ENCODE results near the gene IFT122. TPM values are rescaled to one million over a fixed set of nuclear protein-coding genes. Genes with fewer than 3 reads are reported as not detected.
"Not testable (repeated sequence)": the region's sequence is repeated elsewhere in the genome, so short reads cannot be mapped to it uniquely, and the experiment has no call there.

Gene IFT122
- total RNA-seq, 1 donor from 2014 or later: 13.7 TPM

DNA sequence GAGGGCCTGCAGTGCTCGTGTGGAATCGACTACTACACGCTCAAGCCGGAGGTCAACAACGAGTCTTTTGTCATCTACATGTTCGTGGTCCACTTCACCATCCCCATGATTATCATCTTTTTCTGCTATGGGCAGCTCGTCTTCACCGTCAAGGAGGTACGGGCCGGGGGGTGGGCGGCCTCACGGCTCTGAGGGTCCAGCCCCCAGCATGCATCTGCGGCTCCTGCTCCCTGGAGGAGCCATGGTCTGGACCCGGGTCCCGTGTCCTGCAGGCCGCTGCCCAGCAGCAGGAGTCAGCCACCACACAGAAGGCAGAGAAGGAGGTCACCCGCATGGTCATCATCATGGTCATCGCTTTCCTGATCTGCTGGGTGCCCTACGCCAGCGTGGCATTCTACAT, 92.2 kb downstream of the IFT122 start:
- Mint-ChIP-seq H3K9me3 (no peaks in the 10 kb centered on the region), H3K4me1 (no peaks in the 10 kb centered on the region), H3K4me3 (no peak overlapping the region), H3K36me3 (ENCODE audit: low read depth) (no peaks in the 10 kb centered on the region), H3K27ac (no peak overlapping the region), H3K27me3 (no peaks in the 10 kb centered on the region)
- intact Hi-C loops (cut with micrococcal nuclease): no loop called here
- no peak for DNase-seq

- H3K4me3 Mint-ChIP-seq: no peak overlapping the region
- H3K36me3 Mint-ChIP-seq (ENCODE audit: low read depth): no peaks in the 10 kb centered on the region
- H3K9me3 Mint-ChIP-seq: no peaks in the 10 kb centered on the region
- intact Hi-C loops (cut with micrococcal nuclease): no loop called here
- no peak overlapping the region for H3K27ac Mint-ChIP-seq
- no peaks in the 10 kb centered on the region for H3K4me1 Mint-ChIP-seq
- no peaks in the 10 kb centered on the region for H3K27me3 Mint-ChIP-seq
- no peak for DNase-seq
Observed at GRCh38 chr3:129533406-129533805, 93.4 kb downstream of the IFT122 start.

GRCh38 chr3:129534428-129535027, 94.5 kb downstream of the IFT122 start:
- DNase-seq: no peak

DNA sequence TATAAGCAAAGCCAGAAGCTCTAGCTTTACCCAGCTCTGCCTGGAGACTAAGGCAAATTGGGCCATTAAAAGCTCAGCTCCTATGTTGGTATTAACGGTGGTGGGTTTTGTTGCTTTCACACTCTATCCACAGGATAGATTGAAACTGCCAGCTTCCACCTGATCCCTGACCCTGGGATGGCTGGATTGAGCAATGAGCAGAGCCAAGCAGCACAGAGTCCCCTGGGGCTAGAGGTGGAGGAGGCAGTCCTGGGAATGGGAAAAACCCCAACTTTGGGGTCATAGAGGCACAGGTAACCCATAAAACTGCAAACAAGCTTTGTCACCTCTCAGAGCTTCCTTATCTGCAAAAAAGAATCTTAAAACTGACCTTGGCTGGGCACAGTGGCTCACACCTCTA, 95.1 kb downstream of the IFT122 start:
- intact Hi-C loops (cut with micrococcal nuclease): no loop called here
- no peaks in the 10 kb centered on the region for H3K36me3 Mint-ChIP-seq (ENCODE audit: low read depth)

More at GRCh38 chr3:129534428-129535027, 94.5 kb downstream of the IFT122 start:
- Mint-ChIP-seq H3K27me3 (peaks cover 2% of the 10 kb centered on the region), H3K27ac (no peak overlapping the region), H3K9me3 (no peaks in the 10 kb centered on the region), H3K36me3 (ENCODE audit: low read depth) (no peaks in the 10 kb centered on the region), H3K4me1 (no peaks in the 10 kb centered on the region), H3K4me3 (no peak overlapping the region)
- intact Hi-C loops (cut with micrococcal nuclease): no loop called here

GRCh38 chr3:129536374-129536667, 96.3 kb downstream of the IFT122 start:
- H3K4me3 Mint-ChIP-seq: no peak overlapping the region
- H3K36me3 Mint-ChIP-seq (ENCODE audit: low read depth): no peaks in the 10 kb centered on the region
- no peak for DNase-seq
- no peaks in the 10 kb centered on the region for H3K4me1 Mint-ChIP-seq
- intact Hi-C loops (cut with micrococcal nuclease): no loop called here
- H3K27me3 Mint-ChIP-seq: peaks cover 2% of the 10 kb centered on the region
- H3K9me3 Mint-ChIP-seq: no peaks in the 10 kb centered on the region
- peak overlapping the region; percentile 70 for H3K27ac Mint-ChIP-seq

More for the DNA sequence above, 95.1 kb downstream of the IFT122 start:
- Mint-ChIP-seq H3K27ac (no peak overlapping the region), H3K9me3 (no peaks in the 10 kb centered on the region), H3K27me3 (peaks cover 2% of the 10 kb centered on the region), H3K4me1 (no peaks in the 10 kb centered on the region), H3K4me3 (no peak overlapping the region)
- no peak for DNase-seq

- intact Hi-C loops (cut with micrococcal nuclease): no loop called here
- no peak overlapping the region for H3K4me3 Mint-ChIP-seq
Observed at GRCh38 chr3:129536804-129537203, 96.8 kb downstream of the IFT122 start.

DNA sequence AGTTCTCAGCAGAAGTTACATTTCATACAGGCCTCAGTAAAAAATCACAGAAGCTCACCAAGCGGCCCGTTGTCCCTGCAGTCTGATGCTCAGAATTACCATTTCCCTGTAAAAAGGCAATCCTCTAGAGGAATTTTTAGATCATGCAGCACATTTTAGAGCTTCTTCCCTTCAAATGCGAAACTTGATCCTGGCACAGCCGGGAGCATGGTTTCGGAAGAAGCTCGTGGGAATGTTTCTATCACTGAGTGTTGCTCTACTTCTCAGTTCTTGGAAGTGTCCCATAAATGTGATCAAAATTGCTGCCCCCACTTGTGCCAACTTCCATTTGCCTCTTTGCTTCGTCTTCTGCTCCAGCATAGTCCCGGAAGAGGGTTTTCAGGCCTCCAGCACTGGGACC, 99.2 kb downstream of the IFT122 start:
- Mint-ChIP-seq H3K27ac (no peak overlapping the region), H3K4me3 (no peak overlapping the region), H3K4me1 (no peaks in the 10 kb centered on the region), H3K27me3 (peaks cover 2% of the 10 kb centered on the region), H3K36me3 (ENCODE audit: low read depth) (no peaks in the 10 kb centered on the region), H3K9me3 (no peaks in the 10 kb centered on the region)
- intact Hi-C loops (cut with micrococcal nuclease): no loop called here
- DNase-seq: no peak

More at GRCh38 chr3:129536804-129537203, 96.8 kb downstream of the IFT122 start:
- H3K27me3 Mint-ChIP-seq: peaks cover 2% of the 10 kb centered on the region
- no peaks in the 10 kb centered on the region for H3K9me3 Mint-ChIP-seq
- H3K27ac Mint-ChIP-seq: no peak overlapping the region
- no peaks in the 10 kb centered on the region for H3K4me1 Mint-ChIP-seq
- DNase-seq: no peak
- no peaks in the 10 kb centered on the region for H3K36me3 Mint-ChIP-seq (ENCODE audit: low read depth)

DNA sequence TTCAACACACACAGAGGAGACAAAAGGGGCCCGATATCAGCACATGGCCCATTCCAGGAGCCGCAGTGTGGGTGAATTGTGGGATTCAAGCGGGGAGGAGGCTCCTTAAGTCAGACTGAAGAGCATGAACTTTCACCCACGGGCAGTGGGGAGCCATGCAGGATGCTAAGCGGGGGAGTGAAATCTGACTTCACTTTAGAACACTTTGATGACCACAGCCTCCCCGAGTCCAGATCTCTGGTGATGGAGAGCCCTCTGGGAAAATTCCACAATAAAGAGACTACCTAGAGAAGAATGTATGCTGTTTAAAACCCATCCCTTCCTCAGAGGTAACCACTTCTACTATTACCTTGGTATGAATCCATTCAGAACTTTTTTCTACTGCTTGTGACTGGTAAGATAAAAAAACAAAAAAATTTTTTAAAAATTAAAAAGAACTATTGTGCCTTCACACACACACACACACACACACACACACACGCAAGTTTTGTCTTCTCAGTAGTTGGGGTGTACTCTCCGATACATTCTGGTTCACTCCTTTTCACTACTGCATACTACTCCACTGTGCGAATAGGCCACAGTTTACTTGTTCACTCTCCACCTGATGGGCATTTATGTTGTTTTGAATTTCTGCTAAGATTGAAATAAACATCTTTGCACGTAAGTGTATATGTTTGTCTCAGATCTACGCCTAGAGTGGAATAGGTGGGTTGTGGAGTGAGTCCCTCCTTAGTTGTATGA, 100.9 kb downstream of the IFT122 start:
- peaks cover 2% of the 10 kb centered on the region for H3K27me3 Mint-ChIP-seq
- H3K4me3 Mint-ChIP-seq: no peak overlapping the region
- DNase-seq: no peak
- H3K27ac Mint-ChIP-seq: no peak overlapping the region
- no peaks in the 10 kb centered on the region for H3K4me1 Mint-ChIP-seq
- H3K36me3 Mint-ChIP-seq (ENCODE audit: low read depth): no peaks in the 10 kb centered on the region
- no peaks in the 10 kb centered on the region for H3K9me3 Mint-ChIP-seq
- intact Hi-C loops (cut with micrococcal nuclease): no loop called here

GRCh38 chr3:129542747-129543146, 102.7 kb downstream of the IFT122 start:
- Mint-ChIP-seq H3K4me1 (no peaks in the 10 kb centered on the region), H3K4me3 (no peak overlapping the region), H3K9me3 (no peaks in the 10 kb centered on the region), H3K36me3 (ENCODE audit: low read depth) (no peaks in the 10 kb centered on the region), H3K27me3 (peaks cover 2% of the 10 kb centered on the region), H3K27ac (no peak overlapping the region)
- DNase-seq: no peak
- intact Hi-C loops (cut with micrococcal nuclease): no loop called here

DNA sequence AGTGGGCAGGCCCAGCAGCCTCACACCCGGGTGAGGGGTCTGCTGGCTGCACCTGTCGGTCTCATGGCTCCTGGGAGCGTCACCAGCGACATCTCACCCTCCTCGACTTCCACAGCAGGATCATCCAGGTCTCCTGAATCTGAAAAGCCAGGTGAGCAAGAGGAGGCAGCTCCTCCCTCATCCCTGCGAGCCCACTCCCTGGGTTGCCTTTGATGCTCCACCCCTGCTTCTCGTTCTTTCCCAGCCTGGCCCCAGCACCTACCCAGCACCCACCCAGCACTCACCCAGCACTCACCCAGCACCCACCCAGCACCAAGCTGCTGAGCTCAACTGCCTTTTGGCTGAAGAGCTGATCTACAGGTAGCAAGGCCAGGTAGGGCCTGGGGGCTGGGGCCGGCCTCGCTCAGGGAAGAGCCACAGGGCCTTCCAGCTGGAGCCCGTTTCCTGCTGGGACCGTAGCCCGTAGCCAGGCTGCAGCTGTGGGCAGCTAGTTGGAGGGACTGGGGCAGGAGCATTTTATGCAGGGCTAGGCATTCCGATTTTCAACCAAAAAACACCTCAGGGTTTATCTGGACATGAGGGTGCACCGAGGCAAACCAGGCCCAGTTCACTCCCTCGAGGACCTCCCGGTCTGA, 103.2 kb downstream of the IFT122 start, which contains the start of gene H1-8:
Gene H1-8, plus strand, starts transcription at position 20 of the 635 bp plus-strand sequence. Its CDS starts 44 bp downstream, at position 64.
- Mint-ChIP-seq H3K4me1 (no peaks in the 10 kb centered on the region), H3K9me3 (no peaks in the 10 kb centered on the region), H3K27ac (no peak within 1 kb of the TSS), H3K27me3 (peaks cover 2% of the 10 kb centered on the region), H3K36me3 (ENCODE audit: low read depth) (no peaks in the 10 kb centered on the region), H3K4me3 (no peak within 1 kb of the TSS)
- intact Hi-C loops (cut with micrococcal nuclease): no loop called here
- DNase-seq: no peak

GRCh38 chr3:129543999-129544398, 104.0 kb downstream of the IFT122 start:
- Mint-ChIP-seq H3K4me3 (no peak overlapping the region), H3K4me1 (no peaks in the 10 kb centered on the region), H3K27ac (no peak overlapping the region), H3K9me3 (no peaks in the 10 kb centered on the region), H3K27me3 (peaks cover 2% of the 10 kb centered on the region), H3K36me3 (ENCODE audit: low read depth) (no peaks in the 10 kb centered on the region)
- DNase-seq: no peak
- intact Hi-C loops (cut with micrococcal nuclease): no loop called here

GRCh38 chr3:129545951-129546350, 105.9 kb downstream of the IFT122 start:
- H3K27me3 Mint-ChIP-seq; H3K27ac Mint-ChIP-seq; H3K4me3 Mint-ChIP-seq; DNase-seq; H3K9me3 Mint-ChIP-seq; H3K36me3 Mint-ChIP-seq (ENCODE audit: low read depth); intact Hi-C loops (cut with micrococcal nuclease); H3K4me1 Mint-ChIP-seq: not testable (repeated sequence)

DNA sequence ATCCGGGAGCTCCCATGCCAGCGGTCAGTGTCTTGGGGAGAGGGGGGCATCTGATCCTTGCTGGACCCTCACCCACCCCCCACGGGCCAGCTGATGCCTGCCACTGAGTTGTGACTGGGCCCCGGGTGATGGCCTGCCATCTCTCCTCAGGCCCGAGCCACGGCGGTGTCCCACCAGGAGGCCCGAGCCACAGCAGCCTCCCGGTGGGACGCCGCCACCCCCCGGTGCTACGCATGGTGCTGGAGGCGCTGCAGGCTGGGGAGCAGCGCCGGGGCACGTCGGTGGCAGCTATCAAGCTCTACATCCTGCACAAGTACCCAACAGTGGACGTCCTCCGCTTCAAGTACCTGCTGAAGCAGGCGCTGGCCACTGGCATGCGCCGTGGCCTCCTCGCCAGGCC, 107.2 kb downstream of the IFT122 start:
- Mint-ChIP-seq H3K9me3 (no peaks in the 10 kb centered on the region), H3K4me1 (no peaks in the 10 kb centered on the region), H3K36me3 (ENCODE audit: low read depth) (no peaks in the 10 kb centered on the region), H3K4me3 (no peak overlapping the region), H3K27ac (no peak overlapping the region), H3K27me3 (peaks cover 3% of the 10 kb centered on the region)
- no peak for DNase-seq
- intact Hi-C loops (cut with micrococcal nuclease): no loop called here

DNA sequence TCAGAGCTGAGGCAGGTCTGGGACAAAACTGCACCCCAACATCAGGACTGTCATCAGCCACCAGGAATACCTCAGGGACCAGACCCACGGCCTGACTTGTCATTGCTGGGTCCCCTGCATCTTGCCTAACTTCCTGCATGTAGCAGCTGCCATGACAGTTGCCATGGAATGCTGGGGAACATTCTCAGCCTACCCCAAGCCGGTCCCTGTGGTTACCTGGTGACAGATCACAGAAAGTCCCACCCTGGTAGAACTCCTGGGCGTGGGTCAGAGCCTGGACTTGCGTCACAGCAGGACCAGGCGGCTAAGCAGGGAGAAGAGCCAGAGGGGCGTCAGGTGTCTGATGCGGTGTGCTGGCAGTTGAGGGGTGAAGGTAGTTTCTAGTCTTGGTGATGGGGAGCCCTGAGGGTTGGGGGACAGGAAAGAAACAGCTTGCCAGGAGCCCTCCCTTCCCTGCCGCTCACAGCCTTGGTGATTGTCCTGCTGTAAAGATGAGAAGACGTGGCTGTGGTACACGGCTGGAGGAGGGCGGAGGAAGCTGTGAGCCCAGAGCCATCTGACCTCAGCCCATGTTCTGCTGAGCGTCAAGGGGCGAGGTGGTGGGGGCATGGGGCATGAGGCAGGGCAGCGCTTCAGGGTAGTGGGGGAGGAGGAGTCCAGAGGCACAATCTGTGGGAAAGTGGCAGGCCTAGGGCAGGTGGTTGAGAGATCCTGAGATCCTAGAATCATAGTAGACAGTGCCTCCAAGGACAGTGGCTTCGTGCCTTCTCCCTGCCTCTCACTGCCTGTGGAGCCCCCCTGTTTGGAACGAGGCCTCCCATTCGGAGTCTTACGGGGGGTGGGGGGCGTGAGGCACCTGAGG, 108.3 kb downstream of the IFT122 start:
- Mint-ChIP-seq H3K36me3 (ENCODE audit: low read depth) (no peaks in the 10 kb centered on the region), H3K4me3 (no peak overlapping the region), H3K27me3 (peaks cover 8% of the 10 kb centered on the region), H3K9me3 (no peaks in the 10 kb centered on the region), H3K4me1 (no peaks in the 10 kb centered on the region), H3K27ac (no peak overlapping the region)
- no peak for DNase-seq
- intact Hi-C loops (cut with micrococcal nuclease): no loop called here
